Stimulated activated CD4-positive, alpha-beta T cell treated with anti-CD3 and anti-CD28 coated beads, TNF-alpha, amount 100 ng/mL, for 1 hour (primary cell): ENCODE measurements around the gene FKBP5.

Experiments
- DNase-seq, 3 donors: peaks; one replicate each; pipeline ENCODE4 v3.0.0-alpha.2; 2020; ENCODE audit warnings: low read depth in 3 of 3, low spot score in 1 of 3

FKBP5 gene

GRCh38 chr6:35665573-35665972, 23.1 kb downstream of the FKBP5 start:
- no peak for DNase-seq

DNA sequence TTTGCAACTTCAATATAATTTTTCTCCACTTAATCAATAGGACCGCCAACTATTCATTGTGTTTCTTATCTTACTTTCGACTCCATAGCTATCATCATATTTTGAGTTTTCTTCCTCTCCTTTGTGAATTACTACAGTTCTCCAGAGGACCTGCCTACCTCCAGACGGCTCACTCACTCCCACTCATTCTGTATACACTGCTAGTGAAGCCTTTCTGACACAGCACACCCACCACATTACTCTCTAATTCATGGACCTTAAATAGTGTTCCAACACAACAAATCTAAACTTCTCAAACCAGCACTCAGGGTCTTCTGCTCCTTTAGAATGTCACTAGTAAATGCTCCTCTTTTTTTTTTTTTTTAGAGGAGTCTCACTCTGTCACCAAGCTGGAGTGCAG, 23.8 kb downstream of the FKBP5 start:
- DNase-seq = no peak

DNA sequence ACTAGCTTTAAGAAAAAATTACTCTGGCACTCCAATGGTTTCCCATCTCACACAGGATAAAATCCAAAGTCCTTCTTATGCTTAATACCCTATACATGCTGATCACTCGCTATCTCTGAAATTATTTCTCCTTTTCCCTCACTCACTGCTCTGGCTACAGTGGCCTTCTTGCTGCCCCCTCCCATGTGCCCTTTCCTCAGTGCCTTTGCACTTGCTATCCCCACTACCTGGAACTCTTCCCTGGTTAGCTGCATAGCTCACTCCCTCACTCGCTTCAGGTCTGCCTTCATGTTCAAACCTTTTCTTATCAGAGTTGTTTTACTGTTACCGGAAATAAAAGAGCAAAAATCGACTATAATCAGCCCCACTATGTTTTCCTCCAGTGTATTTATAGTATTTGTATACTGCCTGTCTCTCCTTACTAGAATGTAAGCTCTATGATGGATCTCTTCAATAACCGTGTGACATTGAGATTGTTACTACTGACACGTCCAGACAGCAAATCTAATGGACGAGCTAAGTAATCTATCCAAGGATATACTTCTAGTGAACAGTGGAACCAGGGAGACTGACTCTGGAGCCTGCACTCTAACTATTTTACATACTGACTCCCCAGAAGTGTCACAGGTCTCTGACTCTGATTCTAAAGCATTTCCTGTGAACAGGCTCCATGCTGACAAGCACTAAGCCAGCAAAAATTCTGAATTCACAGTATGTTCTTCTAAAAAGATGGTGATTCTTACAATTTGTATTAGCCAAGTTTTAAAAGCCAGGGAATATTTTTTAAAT, 25.1 kb downstream of the FKBP5 start:
- DNase-seq = no peak

GRCh38 chr6:35662999-35663398, 25.7 kb downstream of the FKBP5 start:
- no peak for DNase-seq

- DNase-seq = no peak
These were observed 33.8 kb downstream of the FKBP5 start for GRCh38 chr6:35654883-35655282.

DNA sequence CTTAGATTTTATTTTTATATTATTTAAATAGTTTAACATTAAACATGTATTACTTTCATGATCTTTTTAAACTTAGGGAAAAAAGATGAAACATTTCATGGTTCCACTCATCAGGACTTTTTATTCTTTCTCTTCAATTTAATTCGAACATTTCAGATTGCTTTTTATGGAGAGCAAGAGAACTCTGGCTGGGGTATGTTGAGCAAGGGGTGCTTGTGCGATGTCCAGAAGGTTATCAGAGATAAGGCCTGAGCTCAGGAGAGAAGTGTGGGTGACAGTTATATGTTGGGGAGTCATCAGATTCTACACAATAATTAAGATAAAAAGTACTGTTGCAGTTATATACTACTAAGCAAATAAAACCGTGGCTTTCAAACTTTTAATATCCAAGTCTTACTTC, 37.5 kb downstream of the FKBP5 start:
- no peak for DNase-seq

DNA sequence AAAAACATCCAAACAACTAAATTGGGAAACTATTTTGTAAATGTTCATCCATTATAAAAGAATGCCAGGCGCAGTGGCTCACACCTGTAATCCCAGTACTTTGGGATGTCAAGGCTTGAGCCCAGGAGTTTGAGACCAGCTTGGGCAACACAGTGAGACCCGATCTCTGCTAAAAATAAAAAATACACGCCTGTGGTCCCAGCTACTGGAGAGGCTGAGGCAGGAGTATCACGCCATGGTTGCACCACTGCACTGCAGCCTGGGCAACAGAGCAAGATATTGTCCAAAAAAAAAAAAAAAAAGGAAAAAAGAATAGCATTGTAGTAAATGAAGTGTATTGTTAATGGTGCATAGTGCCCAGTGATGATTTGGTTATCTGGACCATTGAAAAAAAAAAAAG, 38.7 kb downstream of the FKBP5 start:
- no peak for DNase-seq

DNA sequence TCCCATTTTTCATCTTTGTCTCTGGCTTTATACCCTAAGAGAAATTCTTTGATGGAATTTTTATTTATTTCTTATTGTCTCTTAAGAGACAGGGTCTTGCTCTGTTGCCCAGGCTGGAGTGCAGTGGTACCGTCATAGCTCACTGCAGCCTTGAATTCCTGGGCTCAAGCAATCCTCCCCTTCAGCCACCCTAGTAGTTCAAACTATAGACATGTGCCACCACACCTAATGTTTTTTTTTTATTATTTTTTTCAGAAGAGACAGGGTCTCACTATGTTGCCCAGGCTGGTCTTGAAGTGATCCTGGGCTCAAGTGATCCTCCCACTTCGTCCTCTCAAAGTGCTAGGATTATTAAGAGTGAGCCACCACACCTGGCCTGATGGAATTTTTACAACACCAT, 40.5 kb downstream of the FKBP5 start:
- DNase-seq = no peak

- DNase-seq = no peak
These were observed 41.3 kb downstream of the FKBP5 start for GRCh38 chr6:35647400-35647799.

GRCh38 chr6:35643162-35643535, 45.6 kb downstream of the FKBP5 start:
- DNase-seq = no peak

GRCh38 chr6:35642471-35643161, 46.1 kb downstream of the FKBP5 start:
- DNase-seq = no peak

- no peak for DNase-seq
These were observed 48.6 kb downstream of the FKBP5 start for GRCh38 chr6:35640017-35640664.

DNA sequence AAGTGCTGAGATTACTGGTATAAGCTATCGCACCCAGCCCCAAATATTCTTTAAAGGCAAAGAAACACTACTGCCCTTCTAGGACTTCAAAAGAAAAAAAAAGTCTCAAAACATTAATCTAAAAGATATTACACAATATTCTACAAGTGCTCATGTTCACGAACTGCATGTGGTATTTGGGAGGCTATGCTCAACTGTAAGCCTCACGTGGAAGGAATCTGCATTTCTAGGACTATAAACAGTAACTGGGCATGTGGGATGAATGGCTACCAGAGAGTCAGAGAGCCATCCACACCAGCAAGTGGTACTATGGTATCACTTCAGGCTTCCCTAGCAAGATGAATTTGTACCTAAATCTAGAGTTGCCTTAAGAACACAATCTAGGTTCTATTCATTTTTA, 50.0 kb downstream of the FKBP5 start:
- no peak for DNase-seq

GRCh38 chr6:35637911-35638310, 50.8 kb downstream of the FKBP5 start:
- DNase-seq = no peak

- DNase-seq = no peak
These were observed 52.8 kb downstream of the FKBP5 start for GRCh38 chr6:35635601-35636597.

DNA sequence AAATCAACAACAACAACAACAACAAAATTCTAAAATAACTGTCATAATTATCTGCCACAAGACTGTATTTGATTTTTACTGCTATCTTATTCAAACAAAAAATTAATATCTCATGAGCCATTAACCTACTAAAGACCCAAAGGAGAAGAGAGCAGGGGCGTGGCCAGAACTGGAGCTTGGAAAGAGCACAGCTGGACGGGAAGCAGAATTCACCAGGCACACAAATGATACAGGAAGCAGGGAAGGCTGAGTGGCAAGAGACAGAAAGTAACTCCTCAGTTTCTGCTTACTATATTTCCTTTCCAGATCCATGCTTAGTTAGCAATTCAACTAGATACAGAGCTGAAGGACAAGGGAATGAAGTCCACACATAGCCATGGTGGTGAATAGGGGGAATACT, 54.4 kb downstream of the FKBP5 start:
- DNase-seq = no peak

GRCh38 chr6:35633579-35634089, 55.1 kb downstream of the FKBP5 start:
- DNase-seq = no peak

GRCh38 chr6:35629876-35630378, 58.8 kb downstream of the FKBP5 start:
- DNase-seq = no peak

DNA sequence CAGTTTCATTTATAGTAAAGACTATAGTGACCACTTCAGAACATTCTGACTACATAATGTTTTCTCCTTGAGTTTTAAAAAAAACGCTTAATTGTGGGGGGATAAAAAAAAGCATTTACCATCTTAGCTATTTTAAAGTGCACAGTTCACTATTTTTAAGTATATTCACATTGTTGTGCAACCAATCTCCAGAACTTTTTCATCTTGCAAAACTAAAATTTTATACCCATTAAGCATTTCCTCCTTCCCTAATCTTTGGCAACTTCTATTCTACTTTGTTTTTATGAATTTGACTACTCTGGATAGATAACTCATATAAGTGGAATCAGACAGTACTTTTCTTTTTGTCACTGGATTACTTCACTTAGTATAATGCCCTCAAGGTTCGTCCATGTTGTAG, 62.3 kb downstream of the FKBP5 start:
- no peak for DNase-seq

GRCh38 chr6:35624341-35625070, 64.2 kb downstream of the FKBP5 start:
- no peak for DNase-seq
